ENCODE data around the gene TEAD1.

TEAD1 gene

GRCh38 chr11:12818333-12819015 is 144.3 kb downstream of the TEAD1 start:
- DNase-seq, result no peak

GRCh38 chr11:12822392-12823022 is 148.3 kb downstream of the TEAD1 start:
- DNase-seq, result no peak

GRCh38 chr11:12824281-12825041 is 150.2 kb downstream of the TEAD1 start:
- peak; percentile 9 for DNase-seq

- no peak for DNase-seq
Observed at GRCh38 chr11:12826441-12826840, 152.2 kb downstream of the TEAD1 start.

GRCh38 chr11:12827369-12827768 is 153.1 kb downstream of the TEAD1 start:
- no peak for DNase-seq

- peak; percentile 98 for DNase-seq
Observed at GRCh38 chr11:12827929-12828812, 153.9 kb downstream of the TEAD1 start.

- no peak for DNase-seq
Observed at GRCh38 chr11:12829131-12829530, 154.9 kb downstream of the TEAD1 start.

GRCh38 chr11:12829540-12830314 is 155.5 kb downstream of the TEAD1 start:
- DNase-seq, result no peak

GRCh38 chr11:12831471-12832202 is 157.4 kb downstream of the TEAD1 start:
- DNase-seq, result peak; percentile 90

GRCh38 chr11:12832480-12833224 is 158.4 kb downstream of the TEAD1 start:
- peak; percentile 38 for DNase-seq

- no peak for DNase-seq
Observed at GRCh38 chr11:12834166-12834565, 159.9 kb downstream of the TEAD1 start.

GRCh38 chr11:12834630-12835029 is 160.4 kb downstream of the TEAD1 start:
- no peak for DNase-seq

GRCh38 chr11:12835286-12835685 is 161.1 kb downstream of the TEAD1 start:
- no peak for DNase-seq

- no peak for DNase-seq
Observed at GRCh38 chr11:12838463-12839123, 164.4 kb downstream of the TEAD1 start.

- no peak for DNase-seq
Observed at GRCh38 chr11:12840871-12841660, 166.8 kb downstream of the TEAD1 start.

GRCh38 chr11:12841946-12842630 is 167.9 kb downstream of the TEAD1 start:
- peak; percentile 70 for DNase-seq

GRCh38 chr11:12842933-12843636 is 168.9 kb downstream of the TEAD1 start:
- peak; percentile 89 for DNase-seq

- no peak for DNase-seq
Observed at GRCh38 chr11:12845163-12845562, 170.9 kb downstream of the TEAD1 start.

Data from NCI-H748 treated with DMSO at 0.1 percent for 48 hours (cell line).